ENCODE results near the gene DTD1. TPM values are rescaled to one million over a fixed set of nuclear protein-coding genes. Genes with fewer than 3 reads are reported as not detected.

Gene DTD1
- total RNA-seq, 1 donor from 2014 or later: 12.2 TPM

DNA sequence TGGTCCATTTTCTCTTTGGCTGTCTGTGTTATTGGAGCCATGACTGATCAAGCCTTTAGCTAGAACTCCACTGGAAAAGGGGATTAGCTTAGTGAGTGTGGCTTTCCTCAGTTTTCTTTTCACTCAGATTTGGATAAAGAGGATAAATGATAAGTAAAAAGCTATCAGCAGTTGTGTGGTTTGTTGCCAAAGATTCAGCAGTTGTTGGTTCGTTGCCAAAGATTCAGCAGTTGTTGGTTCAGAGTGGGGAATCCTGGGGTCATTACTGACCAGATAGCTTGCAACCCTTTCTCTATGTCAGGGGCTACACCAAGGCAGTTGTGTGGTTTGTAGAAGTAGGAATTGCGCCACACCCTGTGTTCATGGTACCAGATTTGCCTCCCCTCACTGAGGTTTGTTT, 118.1 kb downstream of the DTD1 start:
- DNase-seq (ENCODE audit: low spot score): no peak

DNA sequence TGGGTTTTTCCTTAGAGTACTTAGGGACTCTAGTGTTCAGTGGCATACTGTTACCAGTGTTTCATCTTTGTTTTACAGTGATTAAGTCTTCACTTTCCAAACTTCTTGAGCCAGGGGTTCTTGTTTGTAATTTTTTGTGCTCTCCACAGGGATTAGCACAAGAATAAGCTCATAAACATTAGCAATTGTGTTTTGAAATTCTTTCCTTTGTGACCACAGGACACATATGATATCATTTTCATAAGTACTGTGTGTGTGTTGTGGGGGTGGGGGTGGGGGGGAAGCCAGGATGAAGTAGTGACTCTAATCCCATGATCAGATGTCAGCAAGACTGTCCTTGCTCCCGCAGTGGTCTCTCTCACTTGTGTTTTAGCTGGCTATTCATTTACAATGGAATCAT, 124.3 kb downstream of the DTD1 start:
- no peak for DNase-seq (ENCODE audit: low spot score)

DNA sequence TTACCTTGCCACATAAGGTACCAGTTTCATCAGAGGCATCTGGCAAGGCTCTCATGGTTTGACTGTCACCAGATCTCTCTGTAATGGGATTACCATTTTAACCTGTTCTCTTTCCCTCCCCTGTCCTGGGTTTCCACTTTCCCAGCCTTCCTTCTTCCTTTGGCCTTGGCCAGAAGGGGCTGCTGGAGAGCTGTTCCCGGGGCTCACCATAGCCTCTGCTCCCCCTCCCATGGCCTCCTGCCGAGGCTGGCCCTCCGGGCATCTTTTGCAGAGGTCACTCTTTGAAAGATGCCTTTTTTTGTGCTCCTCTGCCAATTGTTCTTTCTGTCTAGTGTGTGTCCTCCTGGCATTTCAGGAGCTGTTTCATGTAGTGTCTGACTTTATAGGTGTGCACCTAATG, 125.0 kb downstream of the DTD1 start:
- no peak for DNase-seq (ENCODE audit: low spot score)

DNA sequence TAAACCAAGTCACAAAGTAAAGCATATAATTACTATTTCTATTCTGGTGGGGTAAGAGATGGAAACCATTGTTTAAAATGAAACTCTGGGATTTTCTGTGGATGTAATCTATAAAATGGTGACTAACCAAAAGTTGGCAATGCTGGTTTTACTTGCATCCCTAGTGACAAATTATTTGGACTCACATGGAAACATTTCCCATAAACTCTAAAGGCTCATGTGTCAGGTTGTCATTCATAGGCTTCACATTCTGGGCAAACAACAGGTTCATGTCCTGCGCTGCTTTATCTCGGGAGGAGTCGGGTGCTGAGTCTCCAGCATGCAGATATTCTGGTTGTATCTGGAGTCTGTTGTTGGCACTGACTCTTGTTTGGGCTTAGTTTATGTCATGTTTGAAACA, 127.7 kb downstream of the DTD1 start:
- no peak for DNase-seq (ENCODE audit: low spot score)

DNA sequence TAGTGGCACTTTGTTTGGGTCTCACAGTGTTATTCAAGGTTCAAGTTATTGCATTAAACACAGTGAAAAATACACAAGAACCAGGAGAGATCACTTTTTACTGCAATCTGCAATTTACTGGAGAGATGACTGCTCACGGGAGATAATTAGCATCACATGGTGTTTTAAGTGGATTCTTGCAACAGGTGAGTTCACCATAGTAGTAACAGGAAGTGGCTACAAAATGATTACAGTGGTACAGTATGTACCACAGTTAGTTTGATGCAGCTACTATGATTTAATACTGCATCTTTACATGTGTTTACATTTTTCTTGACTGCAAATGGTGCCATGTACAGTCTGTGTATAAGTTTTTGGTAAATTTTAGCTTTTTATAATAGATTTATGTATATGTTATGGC, 129.2 kb downstream of the DTD1 start:
- no peak for DNase-seq (ENCODE audit: low spot score)

DNA sequence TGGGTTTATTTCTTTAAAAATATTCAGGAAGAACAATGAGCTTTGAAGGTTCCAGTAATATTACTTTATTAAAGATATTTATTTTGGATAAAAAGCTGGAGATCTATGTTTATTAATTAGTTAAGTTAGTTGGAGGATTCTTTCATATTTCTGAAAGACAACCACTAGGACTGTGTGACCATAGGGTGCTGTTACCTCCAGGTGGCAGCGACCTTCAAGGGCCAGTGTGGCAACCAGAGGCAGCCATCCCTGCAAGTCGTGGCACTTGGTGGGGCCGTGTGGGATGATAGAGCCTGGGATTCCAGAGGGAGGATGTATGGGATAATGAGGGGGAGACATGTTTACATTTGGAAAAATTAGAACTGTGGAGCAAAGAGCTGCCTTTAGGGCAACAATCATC, 130.3 kb downstream of the DTD1 start:
- DNase-seq (ENCODE audit: low spot score): no peak

DNA sequence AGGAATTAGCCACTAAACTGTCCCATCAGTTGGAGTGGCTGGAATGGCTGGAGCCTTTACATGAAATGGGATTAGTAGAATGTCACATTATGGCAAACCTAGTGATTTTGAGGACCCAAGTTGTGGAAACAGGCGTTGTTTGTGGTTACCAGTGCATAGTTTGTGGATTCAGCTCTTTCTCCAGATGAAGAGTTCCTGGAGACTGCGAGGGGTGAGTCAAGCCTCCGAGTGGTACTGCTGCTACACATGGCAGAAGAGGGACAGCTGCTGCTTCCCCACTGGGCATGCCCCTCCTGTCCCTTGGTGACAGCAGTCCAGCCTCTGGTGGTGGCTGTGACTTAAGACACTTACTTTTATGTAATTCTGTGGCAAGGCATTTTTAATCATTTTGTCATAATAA, 131.6 kb downstream of the DTD1 start:
- DNase-seq (ENCODE audit: low spot score): no peak

DNA sequence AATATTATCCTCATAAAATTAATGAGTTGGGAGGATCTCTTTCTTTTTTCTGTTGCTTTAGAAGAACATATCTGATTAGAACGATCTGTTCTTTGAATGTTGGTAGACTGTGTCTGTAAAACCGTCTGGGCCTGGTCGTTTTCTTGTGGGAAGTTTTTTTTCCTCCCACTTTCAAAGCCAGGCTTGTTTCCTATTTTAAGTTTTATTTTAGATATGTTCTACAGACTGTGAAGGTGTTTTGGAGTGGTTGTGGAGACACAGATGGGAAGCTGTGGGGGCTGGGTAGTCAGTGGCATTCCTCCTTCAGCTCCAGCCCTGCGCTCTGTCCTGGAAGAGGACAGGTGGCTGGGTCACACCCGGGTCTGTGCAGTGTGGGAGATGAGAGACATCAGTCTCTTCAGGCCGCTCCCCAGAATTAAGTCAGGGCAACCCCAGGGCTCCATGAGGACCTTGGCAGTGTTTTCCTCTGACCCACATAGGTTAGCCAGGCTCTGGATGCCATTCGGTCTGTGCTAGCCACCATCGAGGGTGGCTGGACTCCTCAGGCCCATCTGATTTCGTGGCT, 133.8 kb downstream of the DTD1 start:
- DNase-seq (ENCODE audit: low spot score): no peak

DNA sequence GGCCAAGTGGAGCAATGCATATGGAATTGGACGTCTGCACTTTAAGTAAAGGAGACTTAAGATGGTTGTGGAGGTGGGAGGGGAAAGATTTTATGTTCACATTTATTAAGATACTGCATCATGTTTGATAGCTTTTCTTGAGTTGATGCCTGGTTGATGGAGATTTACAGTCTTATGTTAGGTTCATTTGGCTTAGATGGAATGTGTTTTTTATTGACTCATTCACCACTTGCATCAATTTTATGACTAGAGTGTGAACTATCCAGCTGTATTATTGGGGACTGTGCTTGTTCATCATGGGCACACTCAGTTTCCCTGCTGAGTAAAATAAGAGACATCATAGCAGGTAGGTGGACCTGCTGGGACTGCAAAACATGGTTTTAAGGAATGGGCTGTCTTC, 134.5 kb downstream of the DTD1 start:
- no peak for DNase-seq (ENCODE audit: low spot score)

DNA sequence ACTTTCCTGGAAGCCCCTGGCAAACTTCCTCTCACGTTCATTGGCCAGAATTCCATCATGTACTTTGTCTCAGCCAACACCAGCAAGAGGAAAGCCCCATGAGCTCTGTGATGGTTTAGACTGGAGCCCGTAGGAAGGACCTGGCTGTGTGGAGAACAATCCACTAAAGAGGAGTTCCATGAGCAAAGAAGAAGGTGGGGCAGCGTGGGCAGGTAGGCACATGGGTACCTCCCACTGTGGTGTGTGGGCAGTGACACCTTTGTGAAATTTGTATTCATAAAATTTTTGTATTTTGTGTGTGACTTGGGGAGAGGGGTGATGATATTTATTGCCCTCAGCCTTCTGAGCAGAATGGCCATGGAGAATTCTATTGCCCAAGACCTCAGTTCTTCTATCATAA, 136.2 kb downstream of the DTD1 start:
- no peak for DNase-seq (ENCODE audit: low spot score)

DNA sequence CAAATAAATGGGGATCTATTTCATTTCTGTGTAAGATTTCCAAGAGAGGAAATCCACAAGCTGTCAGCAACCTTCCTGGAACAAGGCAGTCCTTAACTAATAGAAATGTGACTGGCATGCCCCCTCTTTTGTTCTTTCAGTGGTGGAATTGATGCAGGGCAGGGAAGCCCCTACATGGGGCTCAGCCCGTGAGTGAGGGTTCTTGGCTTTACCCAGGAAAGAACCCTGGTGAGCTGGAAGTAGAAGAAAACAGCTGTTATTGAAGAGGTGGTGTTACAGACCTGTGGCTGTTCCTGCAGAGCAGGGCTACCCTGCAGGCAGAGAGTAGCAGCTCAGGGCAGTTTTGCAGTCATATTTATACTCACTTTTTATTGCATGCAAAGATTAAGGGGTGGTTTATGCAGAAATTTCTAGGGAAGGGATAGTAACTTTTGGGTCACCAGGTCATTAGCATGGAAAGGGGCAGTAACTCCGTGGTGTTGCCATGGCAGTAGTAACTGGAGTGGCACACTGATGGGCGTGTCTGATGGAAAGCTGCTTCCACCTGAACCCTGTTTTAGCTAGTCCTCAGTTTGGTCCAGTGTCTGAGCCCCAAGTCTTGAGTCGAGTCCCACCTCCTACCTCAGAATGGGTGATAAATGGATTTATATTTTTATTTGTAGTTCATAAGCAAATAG, 137.1 kb downstream of the DTD1 start:
- DNase-seq (ENCODE audit: low spot score): no peak

DNA sequence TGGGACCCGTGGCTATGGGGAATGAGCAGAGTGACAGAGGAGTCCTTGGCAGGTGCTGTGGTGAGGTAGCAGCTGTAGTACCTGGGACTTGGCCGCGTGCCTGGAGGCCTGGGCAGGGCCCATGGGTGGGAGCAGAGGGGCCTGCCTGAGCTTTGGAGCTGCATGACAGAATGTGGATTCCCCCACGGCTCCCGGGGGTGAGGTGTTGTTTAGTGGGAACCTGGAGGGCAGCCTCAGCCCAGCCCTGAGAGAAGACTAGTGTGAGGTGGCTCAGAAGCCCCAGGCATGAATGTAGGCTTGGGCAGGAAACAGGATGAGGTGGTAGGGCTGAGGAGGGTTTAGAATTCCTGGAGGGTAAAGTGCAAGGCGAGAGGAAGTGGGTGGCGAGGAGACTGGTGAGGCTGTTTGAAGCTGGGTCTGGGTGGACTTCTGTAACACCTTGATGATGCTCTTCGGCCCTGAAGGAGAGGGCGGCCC, 139.2 kb downstream of the DTD1 start:
- DNase-seq (ENCODE audit: low spot score): no peak

DNA sequence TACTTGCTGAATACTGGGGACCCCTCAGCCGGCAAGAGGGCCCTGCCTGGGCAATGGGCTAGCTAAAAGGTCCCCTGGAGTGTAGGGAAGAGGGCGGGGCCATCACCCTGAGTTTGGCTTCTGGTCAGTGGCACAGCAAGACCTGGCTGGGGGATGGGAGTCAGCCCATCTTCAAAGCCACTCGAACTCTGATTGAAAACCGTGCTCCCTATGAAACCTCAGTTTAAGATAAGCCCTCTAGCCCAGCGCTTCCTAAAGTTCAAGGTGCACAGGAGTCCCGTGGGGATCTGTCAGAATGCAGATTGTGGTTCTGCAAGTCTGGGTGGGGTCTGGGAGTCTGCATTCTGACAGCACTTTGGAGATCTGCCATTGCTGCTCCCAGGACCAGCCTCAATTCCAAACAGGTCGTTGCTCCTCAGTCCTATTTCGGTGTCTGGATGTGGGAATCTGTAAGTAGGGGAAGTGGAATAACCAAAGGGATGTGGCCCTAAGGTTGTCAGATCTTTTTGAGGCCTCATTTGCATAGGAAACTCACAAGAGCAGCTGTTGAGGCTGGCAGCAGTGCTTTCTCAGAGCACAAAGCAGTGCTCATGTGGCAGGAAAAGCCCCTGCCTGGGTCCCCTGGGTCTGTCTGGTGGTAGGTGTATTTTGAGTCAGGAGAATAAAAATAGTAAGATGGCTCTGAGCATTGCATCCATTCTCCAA, 140.5 kb downstream of the DTD1 start:
- no peak for DNase-seq (ENCODE audit: low spot score)

DNA sequence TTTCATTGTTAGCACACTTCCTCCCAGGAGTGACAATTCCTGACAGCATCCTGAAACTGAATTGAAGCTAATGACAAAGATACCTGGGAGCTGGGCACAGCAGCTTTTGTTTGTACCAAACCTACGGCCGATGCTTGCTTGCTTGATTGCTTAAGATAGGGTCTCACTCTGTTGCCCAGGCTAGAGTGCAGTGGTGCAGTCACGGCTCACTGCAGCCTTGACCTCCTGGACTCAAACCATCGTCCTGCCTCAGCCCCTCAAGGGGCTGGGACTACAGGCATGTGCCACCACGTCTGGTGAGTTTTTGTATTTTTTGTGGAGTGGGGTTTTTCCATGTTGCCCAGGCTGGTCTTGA, 141.0 kb downstream of the DTD1 start:
- no peak for DNase-seq (ENCODE audit: low spot score)

DNA sequence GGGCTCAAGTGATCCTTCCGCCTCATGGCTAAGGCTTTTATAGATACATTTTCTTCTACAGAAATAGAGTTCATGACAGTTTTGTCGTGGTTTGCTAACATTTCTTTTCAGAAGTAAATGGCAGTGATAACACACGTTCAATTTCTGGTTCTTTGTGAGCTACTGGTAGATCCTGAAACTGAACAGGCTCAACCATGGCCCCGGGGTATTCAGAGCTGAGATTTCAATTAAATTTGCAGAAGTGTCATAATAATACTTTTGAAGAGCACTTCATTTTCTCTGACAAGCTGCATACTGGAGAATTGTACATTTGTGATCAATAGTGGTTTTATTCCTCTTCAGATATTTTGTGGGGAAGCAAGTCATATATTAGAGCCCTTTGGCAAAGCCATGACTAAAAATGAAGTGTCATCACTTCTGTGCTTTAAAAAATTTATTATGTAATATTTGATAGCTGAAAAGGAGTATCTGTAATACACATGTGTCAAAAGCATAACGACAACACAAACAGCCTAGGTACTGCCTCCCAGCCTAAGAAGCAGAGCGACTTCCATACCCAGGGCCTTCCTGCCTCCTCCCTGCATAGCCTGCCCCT, 141.5 kb downstream of the DTD1 start:
- DNase-seq (ENCODE audit: low spot score): no peak

DNA sequence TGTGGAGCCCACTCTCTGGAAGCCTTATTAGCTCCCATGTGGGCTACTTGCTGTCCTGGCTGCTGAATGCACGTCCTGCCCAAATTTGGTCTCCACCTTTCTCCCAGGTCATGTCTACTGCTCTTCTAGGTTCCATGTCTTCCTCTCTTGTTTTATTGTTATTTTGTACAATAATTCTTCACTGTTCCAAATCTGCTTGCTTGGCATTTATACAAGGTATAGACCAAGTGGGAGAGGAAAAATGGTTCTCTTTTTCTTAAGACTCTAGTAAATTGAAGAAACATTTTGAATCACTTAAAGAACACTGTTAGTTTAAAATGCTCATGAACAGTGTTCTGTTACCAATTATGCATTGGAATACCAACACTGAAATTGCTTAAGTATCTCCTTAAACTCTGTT, 144.1 kb downstream of the DTD1 start:
- no peak for DNase-seq (ENCODE audit: low spot score)

DNA sequence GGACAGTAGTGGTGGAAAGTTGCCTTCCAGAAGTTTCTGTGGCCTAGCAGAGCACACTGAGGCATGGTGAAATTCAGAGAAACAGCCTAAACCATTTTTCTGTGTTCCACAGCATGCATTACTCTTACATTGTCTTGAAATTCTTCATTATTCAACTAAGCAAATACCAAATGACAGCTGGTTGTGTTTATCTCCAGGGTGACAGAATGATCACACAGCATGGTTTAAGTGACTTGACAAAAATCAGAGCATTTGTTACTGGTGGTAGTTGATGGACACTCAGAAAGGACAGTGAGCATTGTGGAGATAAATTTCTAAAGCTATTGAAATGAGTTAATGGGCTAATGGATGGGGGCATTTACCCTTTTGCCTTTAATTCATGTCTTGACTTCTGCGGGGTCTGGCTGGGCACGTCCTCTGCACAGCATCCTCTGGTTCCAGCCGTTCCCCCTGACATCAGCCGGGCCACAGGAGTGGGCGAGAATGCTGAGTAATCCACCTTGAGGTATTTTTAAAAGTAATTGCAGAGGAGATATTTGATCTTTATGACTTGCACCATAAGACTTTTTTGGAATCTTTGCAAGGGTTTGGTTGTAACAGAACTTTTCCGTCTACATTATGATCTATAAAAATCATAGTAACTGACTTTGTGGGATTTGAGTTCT, 146.8 kb downstream of the DTD1 start:
- no peak for DNase-seq (ENCODE audit: low spot score)

DNA sequence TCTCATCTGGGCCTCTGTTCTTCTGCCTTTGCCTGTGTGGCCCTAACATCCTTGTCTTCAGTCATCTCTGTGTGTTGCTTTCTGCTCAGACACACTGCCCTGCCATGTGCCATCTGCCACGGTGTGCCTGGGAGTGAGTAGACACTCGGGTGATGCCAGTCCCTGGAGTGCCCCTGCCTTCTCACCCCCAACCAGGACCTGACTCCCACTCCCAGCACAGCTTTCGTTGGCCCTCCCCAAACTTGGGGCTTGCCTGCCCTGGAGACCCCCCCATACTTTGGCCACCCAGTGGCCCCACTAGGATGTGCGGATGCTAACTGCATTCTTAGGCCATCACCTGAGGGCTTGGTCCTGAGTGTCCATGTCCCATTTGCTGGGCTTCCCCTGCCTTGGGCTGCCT, 149.3 kb downstream of the DTD1 start:
- DNase-seq (ENCODE audit: low spot score): no peak

DNA sequence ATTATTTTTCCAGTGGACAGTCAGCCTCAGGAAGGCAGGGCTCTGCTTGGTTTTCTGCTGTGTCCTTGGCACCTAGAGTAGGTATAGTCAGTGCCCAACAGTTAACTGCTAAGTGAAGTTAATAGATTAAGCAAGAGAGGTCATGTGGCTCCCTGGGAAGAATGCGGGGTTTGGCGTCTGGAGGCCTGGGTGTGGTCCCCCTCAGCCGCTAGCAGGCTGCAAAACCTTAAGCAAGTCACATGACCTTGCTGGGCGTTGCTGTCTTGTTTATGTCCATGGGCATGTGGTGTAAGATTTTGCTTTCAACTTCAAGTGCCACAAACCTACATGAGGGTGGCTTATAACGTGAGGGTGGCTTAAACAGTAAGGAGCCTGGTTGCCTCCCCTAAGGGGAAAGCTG, 150.2 kb downstream of the DTD1 start:
- DNase-seq (ENCODE audit: low spot score): no peak

DNA sequence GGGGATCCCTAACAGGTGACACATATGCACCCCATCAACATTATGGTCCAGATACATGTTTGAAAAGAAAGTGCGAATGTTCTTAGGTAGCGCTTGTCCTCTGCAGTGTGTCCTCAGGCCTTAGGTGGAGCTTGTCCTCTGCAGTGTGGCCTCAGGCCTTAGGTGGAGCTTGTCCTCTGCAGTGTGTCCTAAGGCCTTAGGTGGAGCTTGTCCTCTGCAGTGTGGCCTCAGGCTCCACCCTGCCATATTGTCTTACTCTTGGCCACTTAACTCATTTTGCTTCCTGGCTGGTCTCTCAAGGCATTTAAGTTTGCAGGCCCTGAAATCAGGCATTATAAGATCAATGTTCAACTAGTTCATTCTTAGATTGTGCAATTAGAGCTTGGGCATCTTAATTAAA, 151.0 kb downstream of the DTD1 start:
- no peak for DNase-seq (ENCODE audit: low spot score)

DNA sequence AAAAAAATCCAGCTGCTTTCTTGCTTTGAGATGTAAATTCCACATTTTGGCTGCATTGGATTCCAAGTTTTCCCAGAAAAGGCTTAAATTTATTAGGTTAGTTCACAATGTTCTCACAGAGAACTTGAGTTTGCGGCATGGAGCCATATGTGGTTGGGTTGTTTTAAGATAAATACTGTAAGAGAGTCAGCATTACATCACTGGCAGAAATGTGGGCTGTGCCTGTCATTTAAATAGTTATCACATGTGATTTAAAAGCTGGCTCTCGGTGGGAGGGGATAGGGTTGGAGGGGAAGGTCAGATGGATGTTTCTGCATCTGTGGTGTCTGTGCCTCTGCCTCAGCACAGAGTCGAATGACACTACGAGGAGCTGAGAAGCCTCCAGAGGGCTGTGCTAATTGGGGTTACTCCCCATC, 151.9 kb downstream of the DTD1 start:
- DNase-seq (ENCODE audit: low spot score): peak; percentile 62

DNA sequence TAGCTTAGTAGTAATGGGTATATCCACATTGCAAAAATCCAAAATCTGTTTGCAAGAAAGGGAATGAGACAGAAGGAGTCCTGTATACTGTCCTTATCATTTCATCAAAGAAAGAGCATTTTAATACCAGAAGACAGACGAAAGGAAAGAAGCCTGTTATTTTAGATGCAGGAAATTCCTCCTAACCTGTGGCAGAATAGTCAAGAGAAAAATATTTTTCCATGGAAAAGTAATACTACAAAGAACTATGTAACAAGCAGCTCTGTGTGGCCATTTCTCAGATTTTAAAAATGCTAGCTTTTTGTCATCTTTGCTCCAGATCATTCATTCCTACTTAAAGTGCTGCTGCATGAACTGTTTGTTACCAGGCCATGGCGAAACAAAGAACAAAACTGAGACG, 152.9 kb downstream of the DTD1 start:
- no peak for DNase-seq (ENCODE audit: low spot score)

DNA sequence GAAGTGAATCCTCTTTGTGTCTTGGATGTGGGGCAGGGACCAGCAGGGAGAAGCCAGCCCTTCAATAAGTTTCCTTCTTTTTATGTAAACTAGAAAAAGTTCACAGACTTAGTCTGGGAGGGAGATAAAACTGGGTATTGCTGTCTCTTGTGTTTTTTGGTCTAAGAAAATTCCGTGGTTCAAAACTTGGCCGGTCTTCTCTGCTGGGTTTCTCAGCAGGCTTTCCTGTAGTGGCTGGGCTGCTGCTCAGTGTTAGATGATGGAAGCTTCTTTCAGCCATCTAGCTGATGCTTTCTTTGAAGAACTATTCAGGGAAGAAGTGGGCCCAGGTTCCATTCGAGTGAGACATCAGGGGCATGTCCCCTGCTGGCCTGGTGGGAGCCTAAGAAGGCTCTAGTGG, 155.0 kb downstream of the DTD1 start:
- no peak for DNase-seq (ENCODE audit: low spot score)

Data from mucosa of gallbladder (tissue), 1 donor.